ENCODE measurements around the gene SLC10A2. TPM values are rescaled to one million over a fixed set of nuclear protein-coding genes. Genes with fewer than 3 reads are reported as not detected.
"Not testable (repeated sequence)": the region's sequence is repeated elsewhere in the genome, so short reads cannot be mapped to it uniquely, and the experiment has no call there.

SLC10A2 gene, protein sequence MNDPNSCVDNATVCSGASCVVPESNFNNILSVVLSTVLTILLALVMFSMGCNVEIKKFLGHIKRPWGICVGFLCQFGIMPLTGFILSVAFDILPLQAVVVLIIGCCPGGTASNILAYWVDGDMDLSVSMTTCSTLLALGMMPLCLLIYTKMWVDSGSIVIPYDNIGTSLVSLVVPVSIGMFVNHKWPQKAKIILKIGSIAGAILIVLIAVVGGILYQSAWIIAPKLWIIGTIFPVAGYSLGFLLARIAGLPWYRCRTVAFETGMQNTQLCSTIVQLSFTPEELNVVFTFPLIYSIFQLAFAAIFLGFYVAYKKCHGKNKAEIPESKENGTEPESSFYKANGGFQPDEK
- total RNA-seq (2014; rRNA removed): not detected in 2 replicates
- polyA plus RNA-seq (2012): not detected

DNA sequence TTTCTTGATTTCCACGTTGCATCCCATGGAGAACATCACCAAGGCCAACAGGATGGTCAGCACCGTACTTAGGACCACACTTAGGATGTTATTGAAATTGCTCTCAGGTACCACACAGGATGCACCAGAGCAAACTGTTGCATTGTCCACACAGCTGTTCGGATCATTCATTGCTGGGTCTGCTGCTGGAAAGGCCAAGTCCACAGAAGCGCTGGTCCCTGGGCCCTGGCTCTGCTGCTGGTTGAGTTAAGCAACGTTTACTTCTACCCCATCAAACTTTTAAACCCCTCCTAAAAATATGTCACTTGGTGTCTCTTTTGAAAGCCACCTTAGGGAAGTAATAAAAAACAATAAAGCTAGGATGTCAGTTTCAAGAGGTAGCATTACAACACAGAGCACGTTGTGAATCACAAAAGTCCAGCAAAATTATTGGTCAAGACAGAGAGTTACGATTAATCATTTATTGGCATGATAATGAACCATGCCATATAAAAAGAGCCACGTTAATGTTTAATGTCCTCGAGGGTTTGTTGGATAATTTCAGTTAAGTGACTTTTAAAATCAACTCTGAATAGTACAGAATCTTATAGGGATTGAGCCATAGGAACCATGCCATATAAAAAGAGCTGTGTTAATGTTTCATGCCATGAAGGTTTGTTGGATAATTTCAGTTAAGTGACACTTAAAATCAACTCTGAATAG is at the start of gene SLC10A2:
Gene SLC10A2, minus strand, starts transcription at position 339 of the 702 bp plus-strand sequence. Its CDS starts 168 bp downstream, at position 171.
- DNase-seq (ENCODE audit: low read depth): no peak

DNA sequence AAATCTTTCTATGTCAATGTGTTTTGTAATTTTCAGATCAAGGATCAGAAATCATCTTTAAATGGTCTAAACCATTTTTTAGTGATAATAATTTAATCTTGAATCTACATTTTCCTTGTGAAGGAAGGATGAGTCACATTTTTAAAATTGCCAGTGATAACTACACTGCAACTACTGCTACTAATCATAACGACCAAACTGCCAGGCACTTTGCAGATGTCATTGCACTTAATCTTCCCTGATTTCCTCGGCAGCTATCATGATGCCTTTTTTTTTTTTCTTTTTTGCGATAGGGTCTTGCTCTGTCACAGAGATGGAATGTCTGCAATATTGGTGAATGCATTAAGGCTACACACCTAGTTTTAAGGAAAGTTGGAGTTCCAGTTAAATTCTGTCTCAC is 41.4 kb upstream of the SLC10A2 start:
- DNase-seq (ENCODE audit: low read depth): no peak

DNA sequence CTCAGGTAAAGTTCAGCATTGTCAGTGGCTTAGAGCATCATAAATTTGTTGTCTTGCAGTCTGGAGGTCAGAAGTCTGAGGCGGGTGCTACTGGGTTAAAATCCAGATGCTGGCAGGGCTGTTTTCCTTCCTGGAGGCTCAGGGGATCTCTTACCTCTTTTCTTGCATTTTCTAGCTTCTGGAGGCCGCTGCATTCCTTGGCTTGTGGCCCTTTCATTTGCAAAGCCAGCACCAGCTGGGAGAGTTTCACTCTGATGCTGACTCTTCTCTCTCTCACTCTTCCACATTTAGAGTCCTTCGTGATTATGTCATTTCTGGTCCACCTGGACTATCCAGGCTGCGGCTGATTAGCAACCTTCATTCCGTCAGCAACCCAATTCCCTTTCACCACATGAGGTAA is 38.1 kb upstream of the SLC10A2 start:
- DNase-seq (ENCODE audit: low read depth): no peak

DNA sequence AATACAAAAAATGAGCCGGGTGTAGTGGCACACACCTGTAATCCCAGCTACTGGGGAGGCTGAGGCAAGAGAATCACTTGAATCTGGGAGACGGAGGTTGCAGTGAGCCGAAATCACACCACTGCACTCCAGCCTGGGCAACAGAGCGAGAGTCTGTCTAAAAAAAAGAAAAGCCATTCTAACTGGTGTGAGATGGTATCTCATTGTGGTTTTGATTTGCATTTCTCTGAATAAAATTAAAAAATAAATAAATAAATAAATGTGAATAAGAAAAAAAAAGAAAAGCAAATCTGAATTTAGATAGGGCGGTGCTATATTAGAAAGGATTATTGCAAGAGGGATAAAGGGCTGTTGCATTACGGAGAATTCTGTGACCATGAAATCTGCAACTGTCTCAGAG is 37.2 kb upstream of the SLC10A2 start:
- peak; percentile 43 for DNase-seq (ENCODE audit: low read depth)

DNA sequence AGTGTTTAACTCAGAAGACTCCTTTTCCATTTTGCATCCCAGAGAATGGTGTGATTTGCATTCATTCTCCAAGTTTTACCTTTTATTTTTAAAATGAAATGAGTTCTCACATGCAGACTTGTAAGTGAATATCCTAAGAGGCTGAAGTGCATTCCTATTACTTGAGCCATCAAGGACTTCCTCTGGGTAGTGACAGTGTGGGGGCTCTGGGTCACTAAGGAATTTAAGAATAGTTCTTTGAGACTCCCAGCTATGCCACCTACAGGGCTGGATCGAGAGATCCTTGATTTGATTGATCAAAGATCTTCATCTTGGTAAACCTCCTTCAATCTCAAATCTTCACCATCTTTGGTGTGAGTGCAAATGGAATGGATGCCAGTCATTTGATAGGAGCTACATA is 36.3 kb upstream of the SLC10A2 start:
- no peak for DNase-seq (ENCODE audit: low read depth)

DNA sequence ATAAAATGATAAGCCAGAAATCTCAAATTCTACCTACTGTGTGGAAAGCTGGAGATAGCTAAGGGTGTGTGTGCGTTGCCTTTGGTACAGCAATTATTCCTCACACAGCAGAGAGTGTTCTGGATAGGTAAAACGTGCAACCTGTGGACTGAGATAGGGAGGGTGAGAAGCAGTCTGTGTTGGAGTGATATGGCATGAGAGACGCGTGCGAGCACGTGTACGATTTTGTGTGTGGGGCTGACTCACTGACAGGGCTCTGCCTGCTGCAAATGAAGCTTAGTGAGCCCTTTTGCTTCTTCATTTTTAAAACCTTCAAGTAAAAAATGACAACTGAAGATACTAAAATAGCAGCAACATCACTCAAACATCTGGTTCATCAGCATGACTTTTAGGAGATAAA is 35.7 kb upstream of the SLC10A2 start:
- DNase-seq (ENCODE audit: low read depth): no peak

DNA sequence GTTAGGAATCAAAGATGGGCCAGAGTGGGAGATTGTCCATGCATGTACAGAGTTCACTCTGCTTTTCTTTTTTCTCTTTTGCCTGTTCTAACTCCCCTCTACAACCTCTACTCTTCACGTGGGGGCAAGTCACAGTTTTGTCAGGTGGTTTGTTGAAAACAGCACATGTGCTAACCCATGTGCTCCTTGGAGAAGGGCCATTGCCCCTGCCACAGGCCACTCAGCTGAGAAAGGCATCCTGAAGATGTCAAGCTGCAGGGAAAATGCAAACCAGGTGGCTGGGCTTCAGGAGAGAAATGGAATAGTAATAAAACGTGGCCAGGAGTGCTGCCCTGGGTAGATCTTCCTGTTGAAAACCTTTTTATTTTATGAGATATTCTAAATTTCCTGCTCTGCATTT is 35.3 kb upstream of the SLC10A2 start:
- DNase-seq (ENCODE audit: low read depth): no peak

DNA sequence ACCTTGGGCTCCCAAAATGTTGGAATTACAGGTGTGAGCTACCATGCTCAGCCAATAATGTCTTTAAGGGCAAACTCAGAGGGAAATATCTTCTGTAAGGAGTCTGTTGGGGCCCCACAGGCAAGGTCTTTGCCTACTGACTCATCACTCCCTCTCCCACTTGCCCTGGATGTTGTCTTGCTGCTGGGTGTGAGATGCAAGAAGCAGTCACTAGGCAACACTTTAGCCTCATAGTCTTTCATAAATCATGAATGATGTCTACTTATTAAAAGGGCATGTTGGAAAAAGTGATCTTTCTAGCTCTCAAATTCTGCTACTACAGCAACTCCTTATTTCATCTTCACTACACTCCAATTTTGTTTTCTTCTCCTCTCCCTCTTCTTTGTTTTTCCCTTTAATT is 34.6 kb upstream of the SLC10A2 start:
- no peak for DNase-seq (ENCODE audit: low read depth)

DNA sequence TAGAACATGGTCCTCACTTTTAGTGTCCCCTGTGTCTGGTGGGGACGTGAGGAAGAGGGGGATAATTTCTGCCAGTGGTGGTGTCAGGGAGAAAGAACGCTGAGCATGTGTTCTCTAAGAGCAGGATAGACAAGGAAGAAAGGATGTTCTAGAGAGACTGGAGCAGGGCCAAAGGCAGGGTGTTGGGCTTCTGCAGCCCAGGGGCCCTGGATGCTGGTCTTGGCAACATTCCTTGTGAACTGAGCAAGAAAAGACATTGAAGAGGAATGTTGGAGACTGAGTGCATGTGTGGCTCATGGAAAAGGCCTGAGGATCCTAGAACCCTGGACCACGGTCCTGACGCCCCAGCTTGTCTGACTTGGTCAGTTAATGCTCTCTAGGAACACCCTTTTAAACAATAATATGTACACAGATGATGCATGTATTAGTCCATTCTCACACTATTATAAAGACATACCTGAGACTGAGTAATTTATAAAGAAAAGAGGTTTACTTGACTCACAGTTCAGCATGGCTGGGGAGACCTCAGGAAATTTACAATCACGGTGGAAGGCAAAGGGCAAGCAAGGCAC is 33.6 kb upstream of the SLC10A2 start:
- DNase-seq (ENCODE audit: low read depth): no peak

DNA sequence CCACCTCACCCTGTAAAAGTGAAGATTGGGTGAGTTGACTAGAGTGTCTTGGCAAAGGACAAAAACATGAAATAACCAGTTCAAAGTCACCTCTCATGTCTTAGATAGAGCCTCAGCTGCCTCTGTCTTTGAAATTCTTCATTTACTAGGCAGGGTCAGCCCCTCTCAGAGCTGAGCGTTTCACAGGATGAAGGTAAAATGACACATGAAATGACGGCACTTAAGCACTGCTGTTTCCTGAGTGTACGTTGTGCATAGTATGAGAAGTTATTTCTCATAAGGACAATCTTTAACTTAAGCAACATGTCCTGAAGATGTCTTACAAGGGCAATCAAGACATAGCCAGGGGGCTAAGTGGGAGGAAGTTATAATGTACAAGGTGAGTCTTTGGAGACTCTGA is 32.3 kb upstream of the SLC10A2 start:
- DNase-seq (ENCODE audit: low read depth): no peak

DNA sequence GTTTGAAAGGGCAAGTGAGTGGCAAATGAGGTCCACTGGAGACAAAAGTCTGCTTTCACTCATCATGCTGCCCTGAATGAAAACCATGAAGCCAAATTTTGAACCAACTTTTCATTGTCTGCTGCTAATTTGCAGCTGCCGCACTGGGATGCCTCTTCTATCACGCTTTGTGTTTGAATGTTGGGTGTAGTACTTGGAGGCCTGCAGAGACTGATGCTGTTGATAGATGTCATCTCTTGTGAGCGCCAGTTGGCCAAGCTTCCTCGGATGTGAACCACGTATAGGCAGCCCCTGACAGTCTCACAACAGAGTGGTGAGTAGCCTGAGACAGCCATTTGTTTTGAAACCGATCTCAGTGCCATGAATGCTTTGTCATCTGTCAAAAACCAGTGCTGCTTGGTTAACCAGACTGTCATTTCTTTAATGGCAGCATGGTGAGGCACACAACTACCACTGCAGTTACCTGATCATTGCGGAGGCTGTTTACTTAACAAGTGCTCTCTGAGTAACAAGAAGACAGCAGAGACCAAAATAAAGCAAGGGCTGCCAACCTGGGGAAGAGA is 31.2 kb upstream of the SLC10A2 start:
- DNase-seq (ENCODE audit: low read depth): no peak

DNA sequence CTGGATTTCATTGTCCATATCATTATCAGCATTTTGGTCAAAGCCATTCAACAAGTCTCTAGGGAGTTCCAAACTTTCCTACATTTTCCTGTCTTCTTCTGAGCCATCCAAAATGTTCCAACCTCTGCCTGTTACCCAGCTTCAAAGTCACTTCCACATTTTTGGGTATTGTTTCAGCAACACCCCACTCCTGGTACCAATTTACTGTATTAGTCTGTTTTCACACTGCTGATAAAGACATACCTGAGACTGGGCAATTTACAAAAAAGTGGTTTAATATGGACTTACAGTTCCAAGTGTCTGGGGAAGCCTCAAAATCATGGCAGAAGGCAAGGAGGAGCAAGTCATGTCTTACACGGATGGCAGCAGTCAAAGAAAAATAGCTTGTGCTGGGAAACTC is 27.4 kb upstream of the SLC10A2 start:
- DNase-seq (ENCODE audit: low read depth): not testable (repeated sequence)

DNA sequence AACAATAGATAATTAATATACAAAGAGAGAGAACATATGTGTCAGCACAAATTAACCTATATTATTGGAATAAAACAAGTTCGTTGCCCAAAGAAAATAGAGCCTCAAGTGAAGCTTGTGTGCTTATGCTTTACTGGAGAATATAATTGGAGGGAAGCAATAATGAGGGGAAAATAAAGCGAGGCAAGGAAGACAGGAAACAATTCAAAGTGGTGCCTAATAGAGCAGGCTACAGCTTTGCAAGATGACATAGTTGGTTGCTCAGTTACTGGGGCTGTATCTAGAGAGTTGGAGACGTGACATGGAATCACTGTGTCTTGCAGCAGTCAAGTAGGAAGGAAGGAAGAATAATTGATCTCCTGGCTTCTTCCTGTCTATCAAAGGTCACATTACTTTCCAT is 21.1 kb upstream of the SLC10A2 start:
- DNase-seq (ENCODE audit: low read depth): no peak

DNA sequence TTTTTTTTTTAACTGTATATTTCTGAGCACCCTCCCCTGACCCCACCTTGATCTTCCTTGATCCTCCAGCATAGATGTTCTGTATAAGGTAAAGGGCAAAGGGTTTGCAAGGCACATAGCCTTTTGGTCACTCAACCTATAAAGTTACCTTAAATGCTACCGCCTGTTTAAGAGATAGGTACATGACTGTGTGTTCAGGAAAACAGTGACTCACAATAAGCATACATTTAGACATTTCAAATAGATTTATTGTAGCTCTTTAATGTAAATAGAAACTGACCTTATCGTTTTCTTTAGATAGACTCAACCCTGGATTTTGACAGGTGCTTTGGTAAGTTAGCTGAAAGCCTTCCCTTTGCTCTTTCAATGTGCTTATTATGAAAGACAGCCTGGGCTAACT is 15.2 kb upstream of the SLC10A2 start:
- no peak for DNase-seq (ENCODE audit: low read depth)

DNA sequence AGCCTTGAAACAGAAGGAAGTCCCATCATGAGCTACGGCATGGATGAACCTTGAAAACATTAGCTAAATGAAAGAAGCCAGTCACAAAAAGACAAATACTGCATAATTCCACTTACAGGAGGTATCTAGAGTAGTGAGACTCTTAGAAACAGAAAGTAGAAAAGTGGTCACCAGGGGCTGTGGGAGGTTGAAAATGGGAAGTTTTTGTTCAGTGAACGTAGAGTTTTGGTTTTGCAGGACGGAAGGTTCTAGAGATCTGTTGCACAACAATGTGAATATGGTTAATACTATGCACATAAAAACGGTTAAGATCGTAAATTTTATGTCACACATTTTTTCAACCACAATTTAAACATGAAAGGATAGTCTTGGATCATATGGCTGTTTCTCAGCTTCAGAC is 11.9 kb upstream of the SLC10A2 start:
- no peak for DNase-seq (ENCODE audit: low read depth)

DNA sequence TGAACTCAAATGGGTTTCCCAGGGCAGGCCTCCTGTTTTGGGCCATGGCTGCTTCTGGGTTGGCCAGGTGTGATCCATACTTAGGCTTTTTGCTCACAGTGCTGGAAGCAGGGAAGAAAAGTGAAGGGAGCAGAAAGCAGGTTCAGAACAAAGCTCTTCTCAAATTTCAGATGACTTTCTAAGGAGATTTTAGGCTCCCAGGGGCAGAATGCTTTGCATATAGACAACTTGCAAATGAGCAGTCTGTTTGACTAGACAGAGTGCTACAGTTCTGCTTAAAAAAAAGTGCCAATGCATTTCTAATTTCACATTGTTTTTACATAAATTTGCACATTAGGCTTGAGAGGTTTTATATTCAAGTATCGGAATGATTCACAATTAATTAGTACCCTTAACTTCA is 2.6 kb upstream of the SLC10A2 start:
- no peak for DNase-seq (ENCODE audit: low read depth)

DNA sequence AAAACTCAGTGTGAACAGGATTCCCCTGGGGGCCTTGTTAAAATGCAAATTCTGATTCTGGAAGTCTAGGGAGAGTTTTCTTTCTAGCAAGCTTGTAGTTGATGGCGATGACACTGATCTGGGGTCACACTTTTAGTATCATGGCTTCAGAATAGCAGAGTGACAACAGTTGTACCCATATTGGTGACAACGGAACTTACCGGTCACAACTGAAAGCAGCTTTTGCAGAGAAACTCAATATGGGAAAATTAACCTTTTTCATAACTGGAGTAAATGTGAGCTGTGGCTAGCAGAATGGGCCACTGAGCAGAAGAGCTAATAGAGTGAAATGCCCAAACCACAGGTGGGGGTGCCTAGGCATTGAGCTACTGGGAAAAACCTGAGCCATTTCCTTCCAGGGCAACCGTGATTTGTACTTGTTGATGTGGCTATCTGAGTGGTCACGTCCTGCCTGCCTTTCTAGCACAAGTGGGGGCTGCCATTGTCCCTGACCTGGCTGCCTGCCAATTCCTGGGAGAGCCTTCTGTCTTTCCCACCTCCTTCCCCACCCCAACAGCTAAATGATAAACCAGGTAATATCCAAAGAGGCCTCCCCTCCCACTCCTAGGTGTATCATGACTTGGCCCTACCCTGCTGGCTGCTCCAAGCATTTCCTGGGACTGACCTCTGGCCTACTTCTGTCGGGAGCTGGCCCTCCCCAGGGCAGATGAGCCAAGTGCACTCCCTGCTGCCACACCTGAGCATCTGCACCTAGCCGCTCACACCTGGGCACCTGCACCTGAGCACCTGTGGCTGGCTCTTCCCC is 1.7 kb upstream of the SLC10A2 start:
- DNase-seq (ENCODE audit: low read depth): no peak

DNA sequence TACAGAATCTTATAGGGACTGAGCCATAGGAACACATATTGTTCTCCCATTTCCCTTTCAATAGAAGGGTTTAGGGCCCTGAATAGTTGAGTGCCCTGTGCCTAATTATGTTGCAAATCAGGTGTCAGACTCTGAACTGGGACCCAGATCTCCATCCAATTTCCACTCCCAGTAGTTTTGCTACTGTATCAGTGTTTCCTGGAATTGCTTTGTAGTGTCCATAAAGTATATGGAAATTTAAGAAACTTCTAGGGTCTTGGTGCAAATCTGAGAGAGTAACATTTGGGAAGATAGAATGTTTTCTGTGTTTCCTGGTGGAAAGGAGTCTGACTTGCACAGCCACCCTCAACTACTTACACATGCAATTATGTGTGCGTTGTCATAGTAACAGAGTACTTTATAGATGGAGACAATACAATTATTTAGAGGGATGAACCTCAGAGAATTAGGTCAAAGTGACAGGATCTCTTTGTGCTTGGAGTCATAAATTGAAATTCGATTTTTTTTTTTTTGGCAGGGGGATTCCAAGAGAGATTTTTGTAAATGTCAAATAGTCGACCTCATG is 646 bp upstream of the SLC10A2 start:
- DNase-seq (ENCODE audit: low read depth): no peak

DNA sequence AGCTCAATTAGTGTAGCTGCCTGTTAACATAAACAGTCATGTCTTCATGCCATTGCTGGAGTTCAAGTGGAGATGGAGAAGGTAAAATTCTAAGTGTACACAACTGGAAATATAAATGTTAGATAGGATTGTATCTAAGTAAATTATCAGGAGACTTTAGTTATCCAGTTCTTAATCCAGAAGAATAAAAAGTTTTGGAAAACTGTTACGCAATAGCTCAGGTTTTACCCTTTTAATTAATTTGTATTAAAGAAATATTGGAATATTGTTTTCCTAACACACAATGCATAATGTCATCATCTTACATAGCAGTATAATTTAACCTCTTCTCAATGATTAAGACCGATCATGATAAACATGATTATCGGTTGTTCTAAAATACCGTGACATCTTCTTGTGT is 2.8 kb downstream of the SLC10A2 start:
- no peak for DNase-seq (ENCODE audit: low read depth)

DNA sequence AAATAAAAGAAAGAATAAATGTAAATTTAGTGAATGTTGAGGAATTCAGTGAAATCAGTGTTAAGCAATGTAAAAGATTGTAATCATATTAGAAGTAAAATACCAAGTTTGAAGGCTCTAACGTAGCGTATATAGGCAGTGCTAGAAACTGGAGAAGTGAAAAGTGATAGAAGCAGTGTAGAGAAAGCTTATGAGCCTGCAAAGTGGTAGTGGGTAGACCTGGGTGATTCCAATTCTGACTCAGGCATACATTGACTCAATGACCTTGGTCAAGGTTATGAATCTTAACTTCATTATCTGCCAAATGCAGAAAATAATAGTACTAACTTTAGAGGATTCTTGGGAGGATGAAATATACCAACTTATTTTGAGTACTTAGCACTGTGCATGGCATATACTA is 4.1 kb downstream of the SLC10A2 start:
- DNase-seq (ENCODE audit: low read depth): no peak

DNA sequence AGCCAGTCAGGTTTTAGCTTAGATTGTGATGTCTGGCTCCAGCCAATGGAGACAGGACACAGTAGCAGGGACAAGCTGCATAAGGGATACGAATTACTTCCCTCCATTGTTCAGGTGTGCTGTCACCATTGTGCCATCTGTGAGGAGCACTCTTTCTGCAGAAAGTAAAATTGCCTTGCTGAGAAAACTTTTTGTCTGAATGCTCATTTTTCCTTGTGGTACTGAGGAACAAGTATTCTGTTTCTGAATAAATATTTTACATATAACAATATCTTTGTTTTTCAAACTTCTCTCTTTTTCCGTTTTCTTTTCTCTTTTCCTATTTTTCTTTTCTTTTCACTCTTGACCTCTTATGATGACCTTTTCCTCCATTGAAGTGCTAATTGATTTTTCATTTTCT is 10.2 kb downstream of the SLC10A2 start:
- no peak for DNase-seq (ENCODE audit: low read depth)

All from LHCN-M2 (cell line).